Activated CD4-positive, alpha-beta T cell treated with anti-CD3 and anti-CD28 coated beads for 4 hours (primary cell): ENCODE results near the gene CYFIP1.

Experiments used
- DNase-seq, 2 donors: peaks; one replicate each; pipeline ENCODE4 v3.0.0-alpha.2; 2020

The CYFIP1 gene

DNA sequence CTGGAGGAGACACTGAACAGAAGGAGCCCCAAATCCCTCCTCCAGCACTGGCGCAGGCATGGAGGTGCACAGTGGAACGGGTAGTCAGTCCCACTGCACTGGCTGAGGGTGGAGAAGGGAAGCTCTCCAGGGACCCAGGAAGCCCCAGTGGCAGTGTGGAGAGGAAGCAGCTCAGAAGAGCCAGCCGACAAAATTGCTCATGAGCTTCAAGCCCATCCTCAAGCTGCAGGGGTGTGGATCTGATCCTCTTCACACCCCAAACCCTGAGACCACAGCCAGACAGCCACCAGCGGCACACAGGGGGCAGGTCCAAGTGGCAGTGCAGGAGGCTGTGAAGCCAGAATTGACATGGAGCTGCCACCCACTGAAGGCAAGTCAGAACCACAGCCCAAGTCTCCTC lies 32.1 kb downstream of the CYFIP1 start:
- no peak for DNase-seq

DNA sequence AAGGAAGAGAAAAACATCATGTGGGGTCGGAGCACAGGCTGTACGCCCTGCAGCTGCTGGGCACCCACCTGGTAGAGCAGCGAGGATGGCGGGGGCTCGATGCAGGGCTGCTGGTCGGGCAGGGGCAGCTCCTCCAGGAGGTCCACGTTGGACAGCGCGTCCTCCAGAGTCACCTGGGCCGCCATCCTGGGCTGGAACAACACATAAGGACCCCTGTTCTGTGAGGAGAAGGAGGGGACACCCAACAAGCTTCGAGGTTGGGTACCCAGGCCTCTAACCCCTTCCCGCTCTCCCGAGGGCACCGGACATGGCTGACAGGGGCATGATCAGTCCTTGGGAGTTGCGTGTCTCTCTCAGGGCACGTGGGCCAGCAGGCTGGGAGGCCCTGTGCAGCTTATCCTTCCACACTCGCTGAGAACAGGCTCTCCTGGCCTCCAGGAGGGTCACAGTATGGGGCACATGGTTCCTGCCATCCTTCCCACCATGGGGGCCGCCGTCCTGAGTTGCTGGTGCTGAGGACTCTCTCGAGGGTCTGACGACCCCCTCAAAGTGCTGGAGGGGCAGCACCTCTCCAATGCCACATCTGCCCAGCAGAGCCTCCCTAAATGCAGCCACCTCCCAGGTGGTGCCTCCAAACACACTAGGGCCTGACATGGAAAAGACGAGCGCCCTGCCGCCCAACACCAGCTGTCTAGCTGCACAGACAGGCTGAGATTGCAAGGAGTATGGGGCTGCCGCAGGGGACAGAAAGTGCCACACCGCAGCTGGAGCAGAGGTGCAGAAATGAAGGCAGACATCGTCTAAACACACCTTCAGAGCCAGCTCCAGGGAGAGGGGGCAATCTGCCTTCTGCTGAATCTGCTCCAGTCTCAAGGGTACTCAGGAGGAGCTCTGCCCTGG lies 32.8 kb downstream of the CYFIP1 start:
- DNase-seq, result no peak

DNA sequence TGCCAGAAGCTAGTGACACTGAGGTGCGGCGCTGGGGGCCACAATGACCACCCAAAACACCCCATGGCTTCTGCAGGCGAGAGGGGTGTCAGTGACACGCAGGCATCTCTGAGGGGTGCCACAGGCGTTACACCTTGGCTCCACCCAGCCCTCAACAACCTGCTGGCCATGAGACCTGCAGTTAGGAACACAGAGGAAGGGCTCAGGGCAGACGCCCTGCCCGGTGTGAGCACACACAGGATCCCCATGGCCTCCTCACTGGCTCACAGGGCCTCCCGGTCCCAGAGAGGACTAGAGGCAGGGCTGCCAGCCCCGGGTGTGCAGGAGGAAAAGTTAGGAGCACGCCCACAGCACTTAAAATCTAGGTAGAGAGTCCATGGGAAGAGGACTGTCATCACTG lies 35.1 kb downstream of the CYFIP1 start:
- no peak for DNase-seq

DNA sequence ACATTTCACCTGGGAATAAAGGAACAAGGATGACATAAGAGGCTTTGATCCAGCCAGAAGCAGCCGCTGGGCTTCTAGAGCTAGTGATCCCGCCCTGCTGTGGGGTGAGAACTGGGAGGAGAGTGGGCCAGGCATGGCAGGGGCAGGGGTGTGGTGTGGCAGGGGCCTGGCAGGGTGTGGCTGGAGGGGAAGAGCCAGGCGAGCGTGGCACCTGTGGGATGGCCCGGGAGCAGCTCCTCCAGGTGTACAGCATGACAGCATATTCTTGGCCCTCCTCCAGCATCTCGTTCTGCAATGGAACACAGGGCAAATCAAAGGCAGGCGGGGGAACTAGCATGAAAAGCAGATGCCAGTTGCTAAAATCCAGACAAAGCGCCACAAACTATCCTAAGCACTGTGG lies 35.5 kb downstream of the CYFIP1 start:
- no peak for DNase-seq

DNA sequence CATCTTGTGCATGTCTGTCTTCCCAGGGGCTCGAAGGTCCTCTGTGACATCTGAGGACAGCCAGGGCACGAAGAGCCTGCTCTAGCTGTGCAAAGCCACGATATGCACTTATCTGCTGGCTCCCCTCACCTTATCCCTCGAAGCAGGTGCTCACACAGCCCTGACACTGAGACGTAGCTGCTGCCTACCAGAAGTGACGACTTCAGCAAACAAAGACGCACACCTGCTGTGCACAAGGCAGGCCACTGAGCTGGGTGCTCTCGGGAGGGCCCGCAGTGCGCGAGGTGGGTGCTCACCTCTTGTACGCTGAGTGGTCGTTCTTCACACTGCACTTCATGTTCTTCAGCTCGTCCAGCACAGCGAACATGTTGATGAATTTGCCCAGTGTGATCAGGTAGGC lies 37.3 kb downstream of the CYFIP1 start:
- no peak for DNase-seq

DNA sequence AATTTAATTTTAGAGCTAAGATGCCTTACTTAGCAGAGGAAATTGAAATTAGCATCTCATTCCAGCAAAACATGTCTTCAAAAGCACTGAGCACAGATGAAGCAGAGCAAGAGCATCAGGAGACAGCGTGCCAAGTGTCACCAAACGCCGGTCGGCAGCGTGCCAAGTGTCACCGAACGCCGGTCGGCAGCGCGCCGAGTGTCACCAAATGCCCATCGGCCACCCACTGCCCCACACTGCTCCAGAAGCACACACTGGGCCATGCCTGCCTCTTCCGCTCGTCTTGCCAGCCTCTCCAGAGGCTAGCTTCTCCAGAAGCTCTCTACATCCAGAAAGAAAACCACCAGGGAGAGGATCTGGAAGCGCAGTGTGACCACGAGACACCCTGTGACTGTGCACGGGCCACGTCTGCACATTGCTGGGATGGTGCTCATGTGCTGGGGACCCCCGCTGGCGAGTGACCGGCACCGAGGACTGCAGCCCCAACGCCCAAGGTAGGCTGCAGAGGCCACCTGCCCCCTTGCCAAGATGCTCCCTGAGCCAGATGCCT lies 37.8 kb downstream of the CYFIP1 start:
- DNase-seq, result no peak

DNA sequence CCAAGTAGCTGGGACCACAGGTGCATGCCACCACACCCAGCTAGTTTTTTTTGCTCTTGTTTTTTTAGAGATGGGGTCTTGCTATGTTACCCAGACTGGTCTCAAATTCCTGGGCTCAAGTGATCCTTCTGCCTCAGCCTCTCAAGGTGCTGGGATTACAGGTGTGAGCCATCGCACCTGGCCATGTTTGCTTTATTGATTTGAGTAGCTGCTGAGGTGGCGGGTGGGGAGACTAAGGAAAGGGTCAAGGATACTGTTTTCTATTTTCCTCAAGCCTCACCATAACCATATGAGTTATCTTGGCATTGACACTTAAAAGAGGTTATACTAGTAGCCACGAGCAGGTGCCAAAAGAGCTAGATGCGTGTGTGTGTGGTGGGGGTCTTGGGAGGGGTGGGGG lies 39.0 kb downstream of the CYFIP1 start:
- DNase-seq, result no peak

DNA sequence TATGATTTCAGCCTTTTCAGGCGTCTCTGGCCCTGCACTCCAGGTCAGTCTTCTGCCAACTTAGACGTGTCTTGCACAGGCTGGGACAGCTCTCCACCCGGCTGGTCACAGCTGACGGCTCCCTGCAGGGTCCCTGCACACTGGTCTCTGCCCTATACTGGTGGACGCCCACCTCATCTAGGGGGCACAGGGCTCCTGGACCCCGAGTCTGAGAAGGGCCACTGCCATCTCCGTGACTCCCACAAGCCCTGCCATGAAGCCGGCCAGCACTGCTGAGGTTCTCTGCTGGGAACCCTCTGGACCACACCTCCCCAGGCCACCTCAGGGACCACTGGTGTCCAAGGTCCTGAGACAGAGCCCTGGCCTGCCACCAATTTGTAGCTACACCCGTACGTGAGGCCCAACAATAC lies 40.5 kb downstream of the CYFIP1 start:
- DNase-seq, result no peak

DNA sequence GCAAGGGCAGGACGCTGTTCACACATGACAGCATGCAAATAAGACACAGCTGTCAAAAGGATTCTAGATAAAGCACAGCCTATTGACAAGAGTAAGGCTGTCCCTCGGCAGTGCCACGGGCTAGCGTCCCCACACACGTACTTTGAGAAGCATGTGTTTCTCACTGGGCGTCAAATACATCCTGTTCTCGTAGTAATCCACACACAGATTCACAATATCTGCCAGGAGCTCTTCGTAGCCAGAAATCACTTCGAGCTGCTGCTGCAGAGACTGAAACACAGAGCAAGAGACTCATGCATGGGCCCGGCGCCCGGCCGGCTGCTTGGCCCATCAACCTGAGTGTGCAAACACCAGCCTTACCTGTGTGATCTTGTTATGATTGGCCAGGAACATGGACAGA lies 41.1 kb downstream of the CYFIP1 start:
- no peak for DNase-seq

DNA sequence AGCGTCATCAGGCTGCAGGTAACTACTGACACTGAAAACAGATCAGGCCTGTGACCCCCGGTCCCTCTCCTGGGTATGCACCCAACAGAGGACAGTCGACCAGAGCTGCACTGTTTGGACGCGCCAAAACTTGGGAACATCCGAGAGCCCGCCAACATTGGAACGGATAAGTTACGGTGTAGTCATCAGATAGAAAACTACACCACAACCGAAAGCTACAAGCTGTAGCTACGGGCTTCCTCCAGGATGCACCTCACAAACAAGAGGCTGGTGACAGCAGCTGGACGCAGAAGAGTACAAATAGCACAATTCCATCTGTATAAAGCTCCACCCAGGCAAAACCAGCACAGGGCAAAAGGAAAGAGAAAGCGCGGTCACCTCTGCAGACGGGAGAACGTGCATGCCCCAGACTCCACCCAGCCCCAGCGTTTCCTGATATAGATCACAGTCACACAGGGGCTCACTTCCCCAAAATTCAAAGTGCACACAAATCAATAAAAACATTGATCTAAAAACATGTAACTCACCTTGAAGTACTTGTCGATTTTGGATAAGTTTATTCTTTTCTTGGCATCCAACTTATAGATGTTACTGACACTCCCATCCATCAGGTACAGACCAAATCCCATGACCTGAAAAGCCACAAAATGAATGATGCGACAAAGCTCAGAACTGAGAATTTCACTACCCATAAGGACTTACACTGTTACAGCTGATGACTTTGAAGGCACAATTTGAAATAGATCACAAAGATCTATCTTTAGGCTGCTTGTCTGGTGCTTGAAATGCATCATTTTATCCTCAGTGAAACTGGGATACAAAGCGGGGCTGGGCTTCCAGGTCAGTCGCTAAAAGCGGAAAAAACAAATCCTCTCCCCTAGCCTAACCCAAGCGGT lies 43.3 kb downstream of the CYFIP1 start:
- DNase-seq, result no peak

DNA sequence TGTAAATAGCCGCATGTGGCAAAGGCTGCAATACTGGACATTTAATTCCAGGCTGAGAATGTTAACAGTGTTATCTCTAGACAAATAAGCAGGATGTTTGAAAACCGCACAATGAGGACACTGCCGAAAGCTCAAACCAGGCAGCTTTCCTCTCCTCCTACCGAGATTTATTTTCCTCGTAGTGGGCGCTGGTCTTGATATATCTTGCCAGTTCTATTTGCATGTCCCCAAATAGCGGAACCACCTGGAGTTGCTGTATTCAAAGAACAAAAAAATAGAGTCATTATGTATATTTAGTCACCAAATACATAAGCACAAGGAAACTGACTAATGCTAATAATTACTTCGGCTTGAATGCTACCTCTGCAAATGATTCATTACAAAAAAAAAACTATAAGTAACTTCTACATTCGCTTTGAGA lies 46.5 kb downstream of the CYFIP1 start:
- no peak for DNase-seq

DNA sequence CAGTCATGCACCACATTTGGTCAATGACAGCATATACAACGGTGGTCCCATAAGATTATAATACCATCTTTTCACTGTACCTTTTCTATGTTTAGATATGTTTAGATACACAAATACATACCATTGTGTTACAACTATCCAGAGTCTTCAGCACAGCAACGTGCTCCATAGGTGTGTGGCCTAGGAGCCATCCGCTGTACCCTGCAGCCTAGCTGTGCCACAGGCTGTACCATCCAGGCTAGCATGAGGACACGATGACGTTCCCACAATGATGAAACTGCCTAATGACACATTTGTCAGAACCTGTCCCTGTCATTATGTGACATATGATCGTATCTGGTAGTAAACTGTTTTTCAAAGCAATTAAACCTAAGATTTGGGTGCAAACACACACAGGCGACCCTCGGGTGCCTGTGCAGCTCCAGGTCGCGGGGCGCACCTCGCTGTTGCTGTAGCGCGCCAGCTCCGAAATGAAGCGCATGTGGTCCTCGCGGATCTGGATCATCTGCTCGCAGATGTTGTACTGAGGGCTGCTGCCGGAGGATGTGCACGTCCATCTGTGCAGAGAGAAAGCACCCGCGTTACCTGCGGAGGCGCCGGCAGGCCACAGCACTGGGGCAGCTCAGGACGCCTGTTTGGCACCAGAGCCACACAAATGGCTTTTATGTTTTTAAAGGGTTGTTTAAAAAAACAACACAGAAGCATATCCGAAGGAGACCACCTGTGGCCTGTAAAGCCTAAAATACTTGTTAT lies 48.2 kb downstream of the CYFIP1 start:
- DNase-seq, result no peak

DNA sequence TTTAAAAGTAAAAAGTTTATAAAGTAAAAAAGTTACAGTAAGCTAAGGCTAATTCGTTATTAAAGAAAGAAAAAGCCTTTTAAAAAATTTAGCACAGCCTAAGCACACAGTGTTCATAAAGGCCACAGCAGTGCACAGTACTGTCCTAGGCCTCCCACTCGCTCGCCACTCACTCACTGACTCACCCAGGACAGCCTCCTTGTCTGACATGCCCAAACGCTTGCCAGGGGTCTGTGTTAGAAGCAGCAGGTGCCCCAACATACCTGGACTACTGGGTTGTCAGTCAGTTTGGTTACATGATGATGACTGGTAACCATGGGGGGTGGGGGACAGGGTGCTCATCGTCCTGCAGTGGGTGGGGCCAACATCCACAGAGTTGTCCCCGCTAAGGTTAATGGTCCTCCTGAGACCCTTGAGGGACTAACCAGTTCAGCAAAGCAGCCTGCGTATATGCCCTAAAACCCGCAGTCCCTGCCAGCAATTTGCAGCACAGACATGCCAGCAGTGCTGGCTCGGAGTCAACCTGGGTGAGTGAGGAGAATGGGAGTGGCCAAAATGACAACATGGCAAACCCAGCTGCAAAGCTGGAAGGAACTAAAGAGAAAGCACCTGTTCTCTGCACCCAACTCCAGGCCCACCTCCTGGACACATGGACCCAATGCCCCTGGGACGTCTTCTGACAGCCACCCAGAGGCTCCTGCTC lies 49.2 kb downstream of the CYFIP1 start:
- DNase-seq, result no peak

DNA sequence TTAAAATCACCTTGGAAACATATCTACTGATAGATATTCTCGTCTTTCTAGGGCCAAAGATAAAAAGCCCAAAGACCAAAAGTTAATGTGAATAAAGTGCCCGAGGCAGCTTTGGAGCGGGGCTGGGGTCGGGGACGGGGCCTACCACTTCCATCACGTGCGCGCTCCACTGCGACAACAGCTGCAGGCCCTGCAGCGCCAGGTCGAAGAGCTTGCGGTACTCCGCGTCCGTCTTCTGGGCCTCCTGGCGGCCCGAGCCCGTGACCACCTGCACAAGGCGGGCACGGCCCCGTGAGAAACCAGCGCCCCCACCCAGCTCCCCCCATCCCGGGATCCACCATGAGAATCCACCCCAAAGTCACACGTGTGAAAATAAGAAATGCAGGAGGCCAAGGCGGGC lies 52.4 kb downstream of the CYFIP1 start:
- no peak for DNase-seq

DNA sequence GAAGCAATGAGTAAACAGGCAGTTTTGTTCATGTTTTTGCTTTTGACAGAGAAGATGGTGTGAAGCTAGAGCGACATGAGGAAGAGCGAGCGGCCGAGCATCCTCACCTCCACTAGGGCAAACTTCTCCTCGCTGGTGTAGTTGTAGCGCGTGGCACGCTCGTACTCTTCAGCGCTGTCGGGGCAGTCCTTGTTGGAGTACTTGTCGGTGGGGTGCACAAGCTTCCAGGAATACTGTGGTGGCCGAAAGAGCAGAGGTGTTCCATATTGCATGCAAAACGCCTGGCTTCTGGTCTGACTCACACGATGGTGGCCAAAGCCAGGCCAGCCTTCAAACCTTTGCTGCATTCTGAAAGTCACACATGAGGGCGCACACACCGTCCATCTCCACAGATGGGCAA lies 54.3 kb downstream of the CYFIP1 start:
- DNase-seq, result no peak

DNA sequence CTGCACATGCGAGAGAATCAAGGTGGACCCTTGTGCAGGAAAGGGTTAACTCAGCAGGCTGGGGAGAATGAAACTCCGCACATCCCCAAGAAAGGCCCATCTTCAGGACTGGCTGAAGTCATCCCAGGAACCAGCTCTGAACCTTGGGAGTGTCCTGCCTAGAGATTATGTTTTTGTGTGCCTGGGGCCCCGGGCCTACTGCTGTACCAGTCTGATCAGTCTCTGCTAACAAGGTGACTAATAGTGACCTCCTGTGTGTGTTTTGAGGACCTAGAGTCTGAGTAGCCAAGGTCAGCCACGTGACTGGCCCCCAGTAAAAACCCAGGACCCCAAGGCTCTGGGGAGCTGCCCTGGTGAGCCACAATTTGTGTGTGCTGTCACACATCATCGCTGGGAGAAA lies 58.2 kb downstream of the CYFIP1 start:
- DNase-seq, result no peak

DNA sequence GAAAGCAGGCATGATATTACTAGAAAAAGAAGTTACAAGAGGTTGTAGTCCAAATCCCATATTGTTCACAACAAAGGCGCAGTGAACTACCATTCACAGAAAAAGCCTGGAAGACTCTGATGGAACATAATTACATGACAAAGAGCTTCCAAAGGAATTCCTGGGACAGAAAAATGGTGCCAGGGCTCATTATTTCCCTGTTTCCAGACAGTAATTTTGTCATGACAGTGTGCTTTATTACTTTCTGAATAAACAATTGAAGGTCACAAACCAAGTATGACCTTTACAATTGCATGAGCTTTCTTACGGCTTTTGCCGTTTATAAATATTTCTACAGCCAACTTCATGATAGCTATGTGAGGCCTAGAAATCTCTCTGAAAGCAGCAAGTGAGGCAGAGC lies 61.0 kb downstream of the CYFIP1 start:
- DNase-seq, result no peak

DNA sequence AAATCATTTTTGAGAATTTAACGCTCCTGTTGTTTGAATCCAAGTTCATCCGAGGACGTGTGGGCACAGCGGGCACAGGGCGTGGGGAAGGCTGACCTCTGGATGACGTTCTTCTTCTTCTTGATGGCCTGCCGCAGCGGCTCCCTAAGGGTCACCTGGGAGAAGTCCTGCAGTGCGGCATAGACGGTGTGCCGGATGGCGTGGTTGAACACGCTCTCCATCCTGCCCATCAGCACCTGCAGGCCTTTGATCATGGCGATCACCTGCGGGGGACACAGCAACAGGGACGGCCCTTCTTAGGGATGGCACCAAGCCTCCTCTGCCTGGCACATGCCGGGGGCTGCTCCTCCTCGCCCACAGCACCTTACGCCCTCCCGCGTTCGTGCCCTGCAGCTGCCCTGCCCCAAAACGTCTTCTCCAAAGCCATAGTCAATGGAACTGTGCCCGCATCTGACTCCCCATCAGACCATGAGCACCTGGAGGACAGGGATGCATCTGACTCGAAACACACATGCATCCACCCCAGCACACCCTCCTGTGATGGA lies 61.5 kb downstream of the CYFIP1 start:
- no peak for DNase-seq

DNA sequence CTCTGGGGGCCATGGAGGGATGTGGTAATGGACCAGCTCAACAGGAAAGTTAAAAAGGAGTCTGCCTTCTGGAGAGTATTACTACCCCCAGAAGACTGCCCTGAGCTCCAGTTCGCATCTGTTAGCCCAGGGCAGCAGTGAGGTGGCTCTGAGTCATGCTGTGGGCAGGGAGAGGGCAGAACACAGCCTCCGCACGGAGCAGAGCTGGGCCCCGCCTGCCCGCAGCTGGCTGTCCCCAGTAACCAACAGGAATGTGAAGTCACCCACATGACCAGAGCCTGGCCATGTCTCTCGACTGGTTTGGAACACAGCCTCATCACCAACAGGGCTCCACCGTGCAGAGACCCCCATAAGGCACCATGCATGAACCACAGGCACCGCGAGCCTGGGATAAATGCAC lies 62.1 kb downstream of the CYFIP1 start:
- DNase-seq, result no peak

DNA sequence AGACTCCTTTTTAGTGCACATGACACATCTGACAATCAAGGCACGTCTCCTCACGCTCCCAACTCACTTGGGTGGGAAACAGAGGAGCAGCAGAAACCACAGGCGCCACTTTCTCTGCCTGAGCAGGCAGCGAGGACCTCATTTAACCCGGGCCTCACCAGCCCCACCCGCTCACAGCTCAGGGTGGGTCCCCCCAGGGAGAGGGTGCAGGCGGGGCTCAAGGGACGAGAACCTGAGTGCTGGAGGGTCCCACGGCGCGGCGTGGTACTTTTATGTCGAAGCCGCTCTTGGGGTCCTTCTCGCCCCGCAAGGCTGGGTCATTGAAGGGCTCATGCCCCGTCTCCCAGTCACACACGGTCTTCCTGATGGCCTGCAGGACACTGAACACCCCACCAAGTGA lies 62.6 kb downstream of the CYFIP1 start:
- no peak for DNase-seq

DNA sequence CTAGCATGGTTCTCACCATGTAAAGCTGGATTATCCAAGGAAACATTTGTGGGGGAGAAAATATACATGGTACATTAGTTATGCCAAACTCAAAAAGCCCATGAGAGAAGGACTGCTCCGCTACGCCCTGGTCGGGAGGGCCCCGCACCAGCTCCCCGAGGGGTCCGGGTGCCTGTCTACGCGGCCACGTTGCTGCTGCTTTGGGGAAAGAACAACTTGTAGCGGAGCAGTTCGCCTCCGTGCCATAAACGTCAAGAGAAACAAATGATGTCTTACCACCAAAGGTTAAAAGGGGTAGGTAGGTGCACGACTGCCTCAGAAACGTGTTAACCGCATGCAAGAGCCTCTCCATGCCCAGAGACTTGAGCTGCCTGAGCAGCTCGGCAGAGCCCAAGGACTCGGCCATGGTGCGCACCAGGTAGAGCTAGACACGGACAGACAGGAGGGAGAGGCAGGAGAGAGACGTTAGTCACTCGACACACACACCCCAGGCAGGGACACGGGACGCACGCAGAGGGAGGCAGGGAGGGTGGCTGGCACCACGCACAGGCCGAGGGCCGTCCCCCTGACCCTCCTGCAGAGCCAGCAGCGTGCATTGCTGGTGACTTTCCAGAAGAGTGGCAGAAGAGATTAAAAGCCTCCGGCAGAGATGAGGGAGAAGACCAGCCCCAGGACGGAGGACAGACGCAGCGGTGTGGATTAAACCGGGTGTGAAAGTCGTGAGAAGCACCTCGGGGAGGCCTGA lies 63.4 kb downstream of the CYFIP1 start:
- DNase-seq, result no peak
